GM23248 (cell line): ENCODE measurements around the gene WNK2.

Experiments
- EZH2 ChIP-seq: fragments of 200-600 bp; sonication (generic); IDR thresholded peaks from 2 replicates; pipeline ENCODE4 v1.6.1; 2018; ENCODE audit warnings: antibody characterized with exemption, mild to moderate bottlenecking; ENCODE audit not compliant: insufficient read depth, poor library complexity, severe bottlenecking
- EZH2phosphoT487 ChIP-seq: fragments of 200-600 bp; sonication (generic); IDR thresholded peaks from 2 replicates; pipeline ENCODE4 v1.6.1; 2018; ENCODE audit warnings: antibody characterized with exemption, moderate library complexity, mild to moderate bottlenecking, low read depth; ENCODE audit not compliant: insufficient read depth

DNA sequence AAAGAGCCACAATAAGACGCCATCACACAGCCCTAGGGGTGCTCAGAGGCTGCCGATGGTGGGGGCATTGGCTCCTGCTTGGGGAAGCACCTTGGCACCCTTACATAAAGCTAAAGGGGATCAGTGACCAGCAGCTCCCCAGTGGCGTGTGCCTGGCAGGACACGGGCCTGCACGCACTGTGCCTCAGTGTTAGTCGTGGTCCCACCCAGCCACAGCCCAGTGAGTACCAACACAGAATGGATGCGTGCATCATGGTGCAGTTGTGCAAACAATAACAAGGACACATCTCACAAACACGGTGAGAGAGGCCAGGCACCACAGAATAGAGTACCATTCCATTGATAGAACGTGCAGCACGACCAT is 103.2 kb downstream of the WNK2 start:
- TF ChIP-seq EZH2 (no peak), EZH2phosphoT487 (no peak)
